Cardiac muscle cell (in vitro differentiated cells and primary cell): ENCODE measurements around the gene ZNF668. TPM values are rescaled to one million over a fixed set of nuclear protein-coding genes. Genes with fewer than 3 reads are reported as not detected.

Experiments
- DNase-seq, 2 donors: peaks; one replicate each; pipeline versions ENCODE4 v3.0.0 to v3.0.0-alpha.2; 2010 to 2017; ENCODE audit warnings: low read depth in 1 of 2, low spot score in 1 of 2
- H3K27ac ChIP-seq: fragments of 200-600 bp; sonication (generic); 2 replicates; pipeline ENCODE4 v1.5.1; 2016
- H3K27me3 ChIP-seq: fragments of 200-600 bp; sonication (generic); 2 replicates; pipeline ENCODE4 v1.6.0; 2016; ENCODE audit warnings: control low read depth
- H3K36me3 ChIP-seq: fragments of 200-600 bp; sonication (generic); 2 replicates; pipeline ENCODE4 v1.5.1; 2016; ENCODE audit warnings: control low read depth
- H3K4me1 ChIP-seq: fragments of 200-600 bp; sonication (generic); 2 replicates; pipeline ENCODE4 v1.8.1; 2017; ENCODE audit warnings: low read depth, mild to moderate bottlenecking, mixed run types
- H3K4me3 ChIP-seq: fragments of 200-600 bp; sonication (generic); 2 replicates; pipeline ENCODE4 v1.5.1; 2016; ENCODE audit warnings: mild to moderate bottlenecking
- H3K9me3 ChIP-seq: fragments of 200-600 bp; sonication (generic); 2 replicates; pipeline ENCODE4 v1.5.1; 2017; ENCODE audit warnings: low read depth, mild to moderate bottlenecking, control low read depth
- polyA plus RNA-seq: library from polyadenylated mRNA; unstranded; fragments of >200 nt; fragmentation: Nextera tagmentation; extraction: Ambion mirVana; gene quantifications from 2 replicates; pipeline ENCODE4 v1.2.1, GENCODE V29; 2016
- total RNA-seq: library from RNA; depleted of rRNA; stranded (reverse); fragments of >200 nt; gene quantifications from 2 replicates; pipeline ENCODE4 v1.2.3, GENCODE V29; 2016
- TF ChIP-seq, protein P1 (sequence below): IDR thresholded peaks from 2 replicates; pipeline ENCODE4 v1.5.1; 2012; ENCODE audit warnings: low read depth, mild to moderate bottlenecking, low read length

Gene ZNF668
- total and polyA plus RNA-seq, 2 experiments from 2014 or later = 10.0 to 16.2 TPM

DNA sequence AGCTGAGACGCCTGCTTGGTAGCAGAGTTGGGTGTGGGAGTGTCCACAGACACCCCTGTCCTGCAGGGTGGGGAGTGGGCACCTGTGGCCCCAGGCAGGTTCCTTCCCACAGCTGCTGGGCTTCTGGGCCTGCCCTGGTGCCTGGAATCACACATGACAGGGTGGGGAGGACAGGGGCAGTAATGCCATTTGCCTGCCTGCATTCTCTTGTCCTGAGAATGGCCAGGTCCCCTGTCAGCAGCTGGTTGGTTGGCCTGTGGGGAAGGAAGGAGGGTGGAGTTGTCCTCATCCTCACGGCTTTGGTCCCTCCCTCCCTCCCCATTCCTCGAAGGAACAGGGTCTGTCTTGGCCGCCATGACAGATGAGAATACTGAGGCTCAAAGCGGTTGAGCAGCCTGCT, 9.5 kb upstream of the ZNF668 start:
- Histone ChIP-seq H3K9me3 (no peaks in the 10 kb centered on the region), H3K27me3 (no peaks in the 10 kb centered on the region), H3K4me1 (no peaks in the 10 kb centered on the region), H3K36me3 (peaks cover 13% of the 10 kb centered on the region), H3K4me3 (no peak overlapping the region), H3K27ac (no peak overlapping the region)
- TF ChIP-seq, protein P1, sequence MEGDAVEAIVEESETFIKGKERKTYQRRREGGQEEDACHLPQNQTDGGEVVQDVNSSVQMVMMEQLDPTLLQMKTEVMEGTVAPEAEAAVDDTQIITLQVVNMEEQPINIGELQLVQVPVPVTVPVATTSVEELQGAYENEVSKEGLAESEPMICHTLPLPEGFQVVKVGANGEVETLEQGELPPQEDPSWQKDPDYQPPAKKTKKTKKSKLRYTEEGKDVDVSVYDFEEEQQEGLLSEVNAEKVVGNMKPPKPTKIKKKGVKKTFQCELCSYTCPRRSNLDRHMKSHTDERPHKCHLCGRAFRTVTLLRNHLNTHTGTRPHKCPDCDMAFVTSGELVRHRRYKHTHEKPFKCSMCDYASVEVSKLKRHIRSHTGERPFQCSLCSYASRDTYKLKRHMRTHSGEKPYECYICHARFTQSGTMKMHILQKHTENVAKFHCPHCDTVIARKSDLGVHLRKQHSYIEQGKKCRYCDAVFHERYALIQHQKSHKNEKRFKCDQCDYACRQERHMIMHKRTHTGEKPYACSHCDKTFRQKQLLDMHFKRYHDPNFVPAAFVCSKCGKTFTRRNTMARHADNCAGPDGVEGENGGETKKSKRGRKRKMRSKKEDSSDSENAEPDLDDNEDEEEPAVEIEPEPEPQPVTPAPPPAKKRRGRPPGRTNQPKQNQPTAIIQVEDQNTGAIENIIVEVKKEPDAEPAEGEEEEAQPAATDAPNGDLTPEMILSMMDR = no peak
- DNase-seq = no peak

DNA sequence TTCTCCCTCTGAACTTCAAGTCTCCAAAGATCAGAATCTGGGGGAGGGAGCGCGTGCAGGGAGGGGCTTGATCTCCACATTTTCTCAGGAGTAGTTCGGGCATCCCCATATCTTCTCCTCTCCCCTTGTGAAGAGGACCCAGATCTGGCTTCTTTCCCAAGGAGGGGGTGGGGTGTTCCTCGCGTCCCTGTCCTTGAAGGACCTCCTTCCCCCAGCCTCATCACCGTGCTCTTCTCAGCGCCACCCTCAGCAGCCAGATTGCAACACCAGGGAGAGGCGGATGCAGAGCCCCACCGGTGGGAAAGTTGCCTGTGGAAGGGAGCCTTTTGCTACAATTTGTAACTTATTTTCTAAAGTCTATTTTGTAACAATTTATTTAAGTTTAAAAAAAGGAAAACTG, 9.0 kb upstream of the ZNF668 start:
- Histone ChIP-seq H3K36me3 (peaks cover 15% of the 10 kb centered on the region), H3K9me3 (no peaks in the 10 kb centered on the region), H3K4me1 (no peaks in the 10 kb centered on the region), H3K4me3 (no peak overlapping the region), H3K27me3 (no peaks in the 10 kb centered on the region), H3K27ac (no peak overlapping the region)
- TF ChIP-seq, protein P1 = no peak
- no peak for DNase-seq

DNA sequence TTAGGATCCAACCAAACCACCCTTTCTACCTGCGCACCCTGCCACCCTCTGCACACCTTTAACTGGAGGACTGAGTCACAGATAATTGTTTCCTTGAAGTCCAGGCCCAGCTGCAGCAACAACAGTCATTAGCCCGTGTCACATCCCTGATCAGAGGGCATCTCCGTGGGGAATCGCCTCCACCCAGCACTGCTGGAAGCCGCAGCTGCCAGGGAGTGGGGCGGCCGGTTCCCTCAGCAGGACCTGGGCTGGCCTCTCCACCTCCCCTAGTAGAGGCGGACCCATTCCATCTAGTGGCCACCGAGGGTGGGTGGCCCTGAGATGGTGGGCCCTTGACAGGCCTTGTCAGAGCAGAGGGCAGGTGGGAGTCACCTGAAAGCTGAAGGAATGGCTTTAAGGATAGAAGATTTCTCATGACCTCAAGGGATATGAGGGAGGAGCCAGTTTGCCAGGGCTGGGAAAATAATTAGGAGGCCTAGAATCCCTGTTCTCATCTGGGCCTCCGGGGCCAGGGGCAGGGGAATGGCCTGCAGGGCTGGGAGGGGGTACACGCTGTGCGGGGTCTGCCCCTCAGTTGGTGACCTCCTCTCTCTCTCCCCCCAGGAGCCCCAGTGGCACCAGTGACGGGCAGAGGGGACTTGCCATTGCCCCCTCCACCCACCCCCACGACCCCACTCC, 8.5 kb upstream of the ZNF668 start:
- H3K9me3 ChIP-seq = no peaks in the 10 kb centered on the region
- no peak overlapping the region for H3K27ac ChIP-seq
- no peak overlapping the region for H3K4me3 ChIP-seq
- peaks cover 21% of the 10 kb centered on the region for H3K36me3 ChIP-seq
- TF ChIP-seq, protein P1 = no peak
- no peak for DNase-seq
- no peaks in the 10 kb centered on the region for H3K27me3 ChIP-seq
- no peaks in the 10 kb centered on the region for H3K4me1 ChIP-seq

DNA sequence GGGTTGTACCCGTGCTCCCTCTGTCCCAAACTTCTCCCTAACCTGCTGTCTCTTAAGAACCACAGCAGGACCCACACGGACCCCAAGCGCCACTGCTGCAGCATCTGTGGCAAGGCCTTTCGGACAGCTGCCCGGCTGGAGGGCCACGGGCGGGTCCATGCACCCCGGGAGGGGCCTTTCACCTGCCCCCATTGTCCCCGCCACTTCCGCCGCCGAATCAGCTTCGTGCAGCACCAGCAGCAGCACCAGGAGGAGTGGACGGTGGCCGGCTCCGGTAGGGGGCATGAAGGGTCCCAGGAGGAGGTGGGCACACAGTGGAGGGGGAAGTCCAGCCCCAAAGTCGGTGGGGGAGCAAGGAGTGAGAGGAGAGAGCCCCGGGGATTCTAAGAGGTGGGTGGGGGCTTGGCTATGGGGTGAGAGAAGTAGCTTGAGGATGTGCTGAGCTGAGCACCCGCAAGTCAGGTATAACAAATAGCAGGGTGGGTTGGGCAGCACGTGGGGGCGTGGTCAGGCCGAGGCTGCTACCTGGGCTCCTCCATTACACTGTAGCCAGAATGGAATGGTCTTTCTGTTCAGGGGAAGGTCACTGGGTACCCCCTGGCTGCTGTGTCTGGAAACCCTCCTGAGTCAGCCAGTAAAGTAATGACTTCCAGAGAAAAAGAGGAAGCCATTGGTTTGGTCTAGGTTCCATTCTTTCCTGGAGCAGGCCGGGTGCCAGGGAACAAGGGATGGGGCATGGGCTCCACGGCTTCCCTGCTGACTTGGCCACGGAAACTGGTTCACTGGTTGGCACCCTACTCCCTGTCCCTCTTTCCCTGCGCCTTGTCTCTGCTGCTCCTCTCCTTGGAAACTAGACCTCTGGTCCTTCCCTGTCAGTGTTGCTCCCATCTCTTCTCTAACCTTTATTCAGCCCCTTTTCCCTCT, 7.7 kb upstream of the ZNF668 start:
- H3K27ac ChIP-seq = no peak overlapping the region
- TF ChIP-seq, protein P1 = no peak
- no peak overlapping the region for H3K4me3 ChIP-seq
- DNase-seq = no peak
- no peaks in the 10 kb centered on the region for H3K27me3 ChIP-seq
- H3K4me1 ChIP-seq = no peaks in the 10 kb centered on the region
- H3K36me3 ChIP-seq = peaks cover 25% of the 10 kb centered on the region
- H3K9me3 ChIP-seq = no peaks in the 10 kb centered on the region

DNA sequence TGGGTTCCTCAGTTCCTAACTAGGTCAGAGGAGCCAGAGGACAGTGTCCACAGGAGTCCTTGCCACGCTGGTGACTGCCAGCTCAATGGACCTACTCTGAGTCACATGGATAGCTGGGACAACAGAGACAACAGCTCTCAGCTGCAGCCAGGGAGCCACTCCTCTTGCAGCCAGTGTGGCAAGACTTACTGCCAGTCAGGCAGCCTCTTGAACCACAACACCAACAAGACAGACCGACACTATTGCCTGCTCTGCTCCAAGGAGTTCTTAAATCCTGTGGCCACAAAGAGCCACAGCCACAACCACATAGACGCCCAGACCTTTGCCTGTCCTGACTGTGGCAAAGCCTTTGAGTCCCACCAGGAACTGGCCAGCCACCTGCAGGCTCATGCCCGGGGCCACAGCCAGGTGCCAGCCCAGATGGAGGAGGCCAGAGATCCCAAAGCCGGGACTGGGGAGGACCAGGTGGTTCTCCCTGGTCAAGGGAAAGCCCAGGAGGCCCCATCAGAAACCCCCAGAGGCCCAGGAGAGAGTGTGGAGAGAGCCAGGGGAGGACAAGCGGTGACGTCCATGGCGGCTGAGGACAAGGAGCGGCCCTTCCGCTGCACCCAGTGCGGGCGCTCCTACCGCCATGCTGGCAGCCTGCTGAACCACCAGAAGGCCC, 6.8 kb upstream of the ZNF668 start:
- TF ChIP-seq, protein P1 = no peak
- no peak for DNase-seq
- Histone ChIP-seq H3K27me3 (no peaks in the 10 kb centered on the region), H3K27ac (no peak overlapping the region), H3K9me3 (no peaks in the 10 kb centered on the region), H3K36me3 (peaks cover 25% of the 10 kb centered on the region), H3K4me1 (no peaks in the 10 kb centered on the region), H3K4me3 (no peak overlapping the region)
